ENCODE measurements around the gene DNAH5. TPM values are rescaled to one million over a fixed set of nuclear protein-coding genes. Genes with fewer than 3 reads are reported as not detected.
"Not testable (repeated sequence)": the region's sequence is repeated elsewhere in the genome, so short reads cannot be mapped to it uniquely, and the experiment has no call there.

Gene DNAH5
- total RNA-seq, 2 experiments from 2014 or later = not detected

GRCh38 chr5:13804336-13804735 lies 140.2 kb downstream of the DNAH5 start:
- CTCF ChIA-PET = no interaction called here
- no peak overlapping the region for H3K27ac Mint-ChIP-seq
- POLR2A ChIA-PET = no interaction called here
- H3K9me3 Mint-ChIP-seq = peaks cover 9% of the 10 kb centered on the region
- ATAC-seq = no peak
- no peaks in the 10 kb centered on the region for H3K36me3 Mint-ChIP-seq (ENCODE audit: low read depth)
- no peaks in the 10 kb centered on the region for H3K4me1 Mint-ChIP-seq (ENCODE audit: low read depth)
- intact Hi-C loops (cut with micrococcal nuclease) = no loop called here
- TF ChIP-seq CTCF (IDR thresholded peaks at IDR 0.05) = no peak
- H3K27me3 Mint-ChIP-seq = no peaks in the 10 kb centered on the region
- no peak overlapping the region for H3K4me3 Mint-ChIP-seq
- no peak for DNase-seq

GRCh38 chr5:13798569-13798968 lies 145.9 kb downstream of the DNAH5 start:
- H3K9me3 Mint-ChIP-seq; CTCF ChIA-PET; H3K4me3 Mint-ChIP-seq; H3K27ac Mint-ChIP-seq; POLR2A ChIA-PET; H3K27me3 Mint-ChIP-seq; DNase-seq; ATAC-seq; intact Hi-C loops (cut with micrococcal nuclease); H3K4me1 Mint-ChIP-seq (ENCODE audit: low read depth); H3K36me3 Mint-ChIP-seq (ENCODE audit: low read depth): not testable (repeated sequence)

- CTCF ChIA-PET = no interaction called here
- POLR2A ChIA-PET = no interaction called here
- Mint-ChIP-seq H3K36me3 (ENCODE audit: low read depth) (no peaks in the 10 kb centered on the region), H3K27ac (no peak overlapping the region), H3K4me1 (ENCODE audit: low read depth) (no peaks in the 10 kb centered on the region), H3K27me3 (no peaks in the 10 kb centered on the region), H3K4me3 (no peak overlapping the region), H3K9me3 (peaks cover 9% of the 10 kb centered on the region)
- intact Hi-C loops (cut with micrococcal nuclease) = no loop called here
- no peak for ATAC-seq
- TF ChIP-seq CTCF (IDR thresholded peaks at IDR 0.05) = no peak
- no peak for DNase-seq
These were observed 158.6 kb downstream of the DNAH5 start for GRCh38 chr5:13785781-13786415.

- no peak for TF ChIP-seq CTCF (IDR thresholded peaks at IDR 0.05)
- ChIA-PET CTCF (no interaction called here), POLR2A (no interaction called here)
- ATAC-seq (no peak), DNase-seq (no peak)
- peaks cover 9% of the 10 kb centered on the region for H3K9me3 Mint-ChIP-seq
- no peaks in the 10 kb centered on the region for H3K27me3 Mint-ChIP-seq
- no peaks in the 10 kb centered on the region for H3K36me3 Mint-ChIP-seq (ENCODE audit: low read depth)
- H3K4me3 Mint-ChIP-seq = no peak overlapping the region
- intact Hi-C loops (cut with micrococcal nuclease) = no loop called here
- H3K27ac Mint-ChIP-seq = no peak overlapping the region
- no peaks in the 10 kb centered on the region for H3K4me1 Mint-ChIP-seq (ENCODE audit: low read depth)
These were observed 160.8 kb downstream of the DNAH5 start for GRCh38 chr5:13783726-13784125.

GRCh38 chr5:13780081-13780480 lies 164.4 kb downstream of the DNAH5 start:
- no peak overlapping the region for H3K27ac Mint-ChIP-seq
- no peak overlapping the region for H3K4me3 Mint-ChIP-seq
- CTCF ChIA-PET = no interaction called here
- POLR2A ChIA-PET = no interaction called here
- ATAC-seq (no peak), DNase-seq (no peak)
- TF ChIP-seq CTCF (IDR thresholded peaks at IDR 0.05) = no peak
- intact Hi-C loops (cut with micrococcal nuclease) = no loop called here
- no peaks in the 10 kb centered on the region for H3K27me3 Mint-ChIP-seq
- no peaks in the 10 kb centered on the region for H3K4me1 Mint-ChIP-seq (ENCODE audit: low read depth)
- H3K9me3 Mint-ChIP-seq = peaks cover 9% of the 10 kb centered on the region
- H3K36me3 Mint-ChIP-seq (ENCODE audit: low read depth) = no peaks in the 10 kb centered on the region

- Mint-ChIP-seq H3K4me1 (ENCODE audit: low read depth) (no peaks in the 10 kb centered on the region), H3K27me3 (no peaks in the 10 kb centered on the region), H3K9me3 (no peaks in the 10 kb centered on the region), H3K4me3 (no peak overlapping the region), H3K27ac (no peak overlapping the region), H3K36me3 (ENCODE audit: low read depth) (no peaks in the 10 kb centered on the region)
- ChIA-PET CTCF (no interaction called here), POLR2A (no interaction called here)
- no peak for ATAC-seq
- intact Hi-C loops (cut with micrococcal nuclease) = no loop called here
- no peak for TF ChIP-seq CTCF (IDR thresholded peaks at IDR 0.05)
- DNase-seq = no peak
These were observed 170.8 kb downstream of the DNAH5 start for GRCh38 chr5:13773649-13774048.
